ENCODE measurements around the gene WDR70.
"Not testable (repeated sequence)": the region's sequence is repeated elsewhere in the genome, so short reads cannot be mapped to it uniquely, and the experiment has no call there.

- not testable (repeated sequence) for TF ChIP-seq SNAI2 (CRISPR knock-in tag; IDR thresholded peaks at IDR 0.05); ZNF70 (CRISPR knock-in tag; IDR thresholded peaks at IDR 0.05); ARNTL (CRISPR knock-in tag; IDR thresholded peaks at IDR 0.05; ENCODE audit: borderline replicate concordance, low read depth); ZFP30 (CRISPR knock-in tag; IDR thresholded peaks at IDR 0.05); ZFP3 (CRISPR knock-in tag; IDR thresholded peaks at IDR 0.05); PPARA (CRISPR knock-in tag; IDR thresholded peaks at IDR 0.05; ENCODE audit: borderline replicate concordance); TOX (CRISPR knock-in tag; IDR thresholded peaks at IDR 0.05; ENCODE audit: borderline replicate concordance); TSHZ2 (CRISPR knock-in tag; IDR thresholded peaks at IDR 0.05); TCF4 (CRISPR knock-in tag; IDR thresholded peaks at IDR 0.05; ENCODE audit: borderline replicate concordance); CSDC2 (CRISPR knock-in tag; IDR thresholded peaks at IDR 0.05)
- TF ChIP-seq, protein P1, sequence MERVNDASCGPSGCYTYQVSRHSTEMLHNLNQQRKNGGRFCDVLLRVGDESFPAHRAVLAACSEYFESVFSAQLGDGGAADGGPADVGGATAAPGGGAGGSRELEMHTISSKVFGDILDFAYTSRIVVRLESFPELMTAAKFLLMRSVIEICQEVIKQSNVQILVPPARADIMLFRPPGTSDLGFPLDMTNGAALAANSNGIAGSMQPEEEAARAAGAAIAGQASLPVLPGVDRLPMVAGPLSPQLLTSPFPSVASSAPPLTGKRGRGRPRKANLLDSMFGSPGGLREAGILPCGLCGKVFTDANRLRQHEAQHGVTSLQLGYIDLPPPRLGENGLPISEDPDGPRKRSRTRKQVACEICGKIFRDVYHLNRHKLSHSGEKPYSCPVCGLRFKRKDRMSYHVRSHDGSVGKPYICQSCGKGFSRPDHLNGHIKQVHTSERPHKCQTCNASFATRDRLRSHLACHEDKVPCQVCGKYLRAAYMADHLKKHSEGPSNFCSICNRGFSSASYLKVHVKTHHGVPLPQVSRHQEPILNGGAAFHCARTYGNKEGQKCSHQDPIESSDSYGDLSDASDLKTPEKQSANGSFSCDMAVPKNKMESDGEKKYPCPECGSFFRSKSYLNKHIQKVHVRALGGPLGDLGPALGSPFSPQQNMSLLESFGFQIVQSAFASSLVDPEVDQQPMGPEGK (CRISPR knock-in tag; IDR thresholded peaks at IDR 0.05; ENCODE audit: borderline replicate concordance): not testable (repeated sequence)
These were observed 102.3 kb downstream of the WDR70 start for GRCh38 chr5:37481395-37481794.
